MCF 10A (cell line): ENCODE data around the gene KAZN. TPM values are rescaled to one million over a fixed set of nuclear protein-coding genes. Genes with fewer than 3 reads are reported as not detected.

Experiments
- BruUV-seq: library from RNA; stranded (reverse); fragments of 400-500 nt; replicated peaks from 2 replicates; lab custom pipeline; 2021; lab: Mats Ljungman, UMichigan
- CTCF ChIA-PET: fragments of 300-600 bp; sonication (Branson Sonifier 250); formaldehyde crosslinking; extraction: SDS; loops from one replicate; lab custom pipeline; 2021; ENCODE audit warnings: antibody characterized with exemption, inconsistent platforms; lab: Yijun Ruan, JAX
- POLR2A ChIA-PET: fragments of 300-600, 350-650 bp; sonication (Branson Sonifier 250); formaldehyde crosslinking; extraction: SDS; loops from one replicate; lab custom pipeline; 2020; ENCODE audit warnings: antibody characterized with exemption, inconsistent platforms; lab: Yijun Ruan, JAX
- DNase-seq: peaks from one replicate; pipeline ENCODE4 v3.0.0-alpha.2; 2018; ENCODE audit not compliant: unreplicated experiment
- H3K27ac Mint-ChIP-seq: one replicate; pipeline ENCODE4 v1.8.0; 2022; ENCODE audit warnings: mild to moderate bottlenecking, low read depth, mixed read lengths; ENCODE audit not compliant: unreplicated experiment
- H3K27me3 Mint-ChIP-seq: one replicate; pipeline ENCODE4 v1.8.0; 2022; ENCODE audit warnings: mixed read lengths; ENCODE audit not compliant: insufficient read depth, unreplicated experiment
- H3K36me3 Mint-ChIP-seq: one replicate; pipeline ENCODE4 v1.8.0; 2022; ENCODE audit warnings: mild to moderate bottlenecking, moderate library complexity, mixed read lengths; ENCODE audit not compliant: insufficient read depth, unreplicated experiment
- H3K4me1 Mint-ChIP-seq: one replicate; pipeline ENCODE4 v1.8.0; 2022; ENCODE audit warnings: mixed read lengths; ENCODE audit not compliant: insufficient read depth, unreplicated experiment
- H3K4me3 Mint-ChIP-seq: one replicate; pipeline ENCODE4 v1.8.0; 2022; ENCODE audit warnings: mild to moderate bottlenecking, moderate library complexity, mixed read lengths; ENCODE audit not compliant: unreplicated experiment
- H3K9me3 Mint-ChIP-seq: one replicate; pipeline ENCODE4 v1.8.0; 2022; ENCODE audit warnings: mixed read lengths; ENCODE audit not compliant: unreplicated experiment
- intact Hi-C: fragments of 100-400 bp; cut with micrococcal nuclease; formaldehyde crosslinking; loops from 2 replicates; pipeline ENCODE4 v1.14.1; 2022
- total RNA-seq: library from RNA; stranded (reverse); gene quantifications from 2 replicates; pipeline ENCODE4 v1.2.3, GENCODE V29; 2022
- TF ChIP-seq, protein P1 (sequence below): fragments of 200-600 bp; IDR thresholded peaks from one replicate; pipeline ENCODE4 v1.8.0; 2022; ENCODE audit warnings: antibody characterized with exemption, mild to moderate bottlenecking; ENCODE audit not compliant: unreplicated experiment

The KAZN gene
- total RNA-seq, 1 experiment from 2014 or later, result 3.3 TPM

DNA sequence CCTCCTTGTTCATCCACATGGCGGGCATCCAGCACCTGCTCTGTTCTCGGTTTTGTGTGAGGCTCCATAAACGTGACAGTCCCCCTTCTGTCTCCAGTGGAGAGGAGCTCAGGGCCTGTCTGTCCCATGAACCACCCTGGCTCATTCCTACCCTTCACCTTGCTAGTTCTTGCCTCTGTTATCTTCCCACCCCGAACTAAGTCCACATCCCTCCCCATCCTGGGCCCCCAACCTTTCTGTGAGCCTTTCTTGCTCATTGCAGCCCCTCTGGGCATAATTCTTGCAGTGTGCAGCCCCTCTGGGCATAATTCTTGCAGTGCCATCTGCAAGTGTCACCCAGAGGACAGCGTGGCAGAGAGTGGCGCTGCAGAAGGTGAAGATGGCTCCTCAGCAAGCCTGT, 338.3 kb downstream of the KAZN start:
- CTCF ChIA-PET, result no interaction called here
- H3K27ac Mint-ChIP-seq, result peak overlapping the region; percentile 50
- no peaks in the 10 kb centered on the region for H3K27me3 Mint-ChIP-seq
- intact Hi-C loops, result no loop called here
- no peak for DNase-seq
- no peaks in the 10 kb centered on the region for H3K36me3 Mint-ChIP-seq
- POLR2A ChIA-PET, result interaction anchor here (0.7 kb wide), 1 partner anchor 47 kb away, joined by 3 read pairs; no protein-coding TSS in a partner anchor
- no peaks in the 10 kb centered on the region for H3K4me1 Mint-ChIP-seq
- TF ChIP-seq, protein P1, sequence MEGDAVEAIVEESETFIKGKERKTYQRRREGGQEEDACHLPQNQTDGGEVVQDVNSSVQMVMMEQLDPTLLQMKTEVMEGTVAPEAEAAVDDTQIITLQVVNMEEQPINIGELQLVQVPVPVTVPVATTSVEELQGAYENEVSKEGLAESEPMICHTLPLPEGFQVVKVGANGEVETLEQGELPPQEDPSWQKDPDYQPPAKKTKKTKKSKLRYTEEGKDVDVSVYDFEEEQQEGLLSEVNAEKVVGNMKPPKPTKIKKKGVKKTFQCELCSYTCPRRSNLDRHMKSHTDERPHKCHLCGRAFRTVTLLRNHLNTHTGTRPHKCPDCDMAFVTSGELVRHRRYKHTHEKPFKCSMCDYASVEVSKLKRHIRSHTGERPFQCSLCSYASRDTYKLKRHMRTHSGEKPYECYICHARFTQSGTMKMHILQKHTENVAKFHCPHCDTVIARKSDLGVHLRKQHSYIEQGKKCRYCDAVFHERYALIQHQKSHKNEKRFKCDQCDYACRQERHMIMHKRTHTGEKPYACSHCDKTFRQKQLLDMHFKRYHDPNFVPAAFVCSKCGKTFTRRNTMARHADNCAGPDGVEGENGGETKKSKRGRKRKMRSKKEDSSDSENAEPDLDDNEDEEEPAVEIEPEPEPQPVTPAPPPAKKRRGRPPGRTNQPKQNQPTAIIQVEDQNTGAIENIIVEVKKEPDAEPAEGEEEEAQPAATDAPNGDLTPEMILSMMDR, result no peak
- no peaks in the 10 kb centered on the region for H3K9me3 Mint-ChIP-seq
- no peak overlapping the region for H3K4me3 Mint-ChIP-seq
- BruUV-seq, result no TSS peak

DNA sequence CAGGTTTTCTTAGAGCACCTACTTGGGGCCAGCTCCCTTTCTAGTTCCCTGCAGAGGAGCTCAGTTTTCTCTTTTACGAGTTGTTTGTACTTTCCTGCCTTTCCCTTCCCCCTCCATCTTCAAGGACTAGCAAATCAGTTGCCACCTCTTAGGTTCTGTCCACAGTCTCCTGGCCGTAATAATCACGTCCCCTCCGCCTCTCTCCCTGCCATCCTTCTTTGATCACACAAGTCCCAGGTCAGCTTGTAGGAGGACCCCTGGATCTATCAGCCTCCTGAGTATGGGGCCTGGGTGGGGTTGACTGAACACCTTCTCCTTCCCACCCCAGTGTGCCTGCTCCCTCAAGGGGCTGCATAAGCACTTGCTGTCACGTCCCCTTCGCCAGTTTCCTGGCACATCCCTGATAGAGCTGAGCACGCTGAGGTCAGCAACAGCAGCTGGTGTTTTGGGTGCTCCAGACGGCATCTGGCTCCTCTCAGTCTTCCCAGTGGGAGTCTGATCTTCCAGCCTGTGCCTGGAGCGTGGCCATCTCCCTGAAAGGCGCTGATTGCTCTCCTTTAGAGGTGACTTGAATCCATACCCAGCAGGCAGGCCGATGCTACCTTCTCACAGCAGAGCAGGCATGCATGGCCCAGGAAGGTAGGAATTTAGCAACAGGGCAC, 338.9 kb downstream of the KAZN start:
- POLR2A ChIA-PET, result interaction anchor here (0.7 kb wide), 1 partner anchor 48 kb away, joined by 3 read pairs; no protein-coding TSS in a partner anchor

DNA sequence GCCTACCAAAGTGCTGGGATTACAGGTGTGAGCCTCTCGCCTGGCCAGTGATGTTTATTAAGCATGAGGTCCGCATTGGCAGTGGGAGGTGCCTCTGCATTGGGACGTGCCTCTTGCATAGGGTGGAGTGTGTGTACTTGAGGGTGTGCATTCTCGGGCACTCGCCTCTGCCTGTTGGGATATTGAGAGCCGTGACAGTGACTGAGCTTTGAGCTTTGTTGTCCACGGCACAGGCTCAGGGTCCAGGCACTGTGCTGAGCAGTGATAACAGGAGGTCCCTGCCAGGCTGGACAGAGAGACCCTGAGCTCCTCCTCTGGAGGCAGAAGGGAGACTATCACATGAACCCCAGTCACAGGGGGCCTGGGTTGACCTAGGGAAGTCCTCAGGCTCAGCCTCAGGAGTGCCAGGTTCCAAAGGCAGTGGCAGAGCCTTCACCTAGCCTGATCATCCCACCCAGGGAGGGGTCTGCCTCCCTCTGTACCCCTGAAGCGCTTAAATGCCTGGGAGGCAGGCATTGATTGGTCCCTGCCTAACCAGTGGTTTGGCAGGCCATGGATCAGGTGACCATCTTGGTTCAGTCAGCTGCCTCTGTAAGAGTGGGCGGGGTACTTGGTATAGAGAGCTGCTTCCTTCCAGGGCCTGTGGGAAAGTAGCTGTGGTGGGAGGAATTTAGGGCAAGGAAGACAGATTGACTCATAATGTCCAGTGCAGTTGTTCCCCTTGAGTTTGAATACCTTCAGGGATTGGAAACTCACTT, 341.2 kb downstream of the KAZN start:
- Mint-ChIP-seq H3K36me3 (no peaks in the 10 kb centered on the region), H3K27ac (no peak overlapping the region), H3K4me1 (no peaks in the 10 kb centered on the region), H3K9me3 (no peaks in the 10 kb centered on the region), H3K4me3 (no peak overlapping the region), H3K27me3 (no peaks in the 10 kb centered on the region)
- TF ChIP-seq, protein P1, result no peak
- DNase-seq, result peak; percentile 24
- no TSS peak for BruUV-seq
- intact Hi-C loops, result no loop called here
- ChIA-PET CTCF (interaction anchor here (1.3 kb wide), 1 partner anchor 24 kb away, joined by 3 read pairs; no protein-coding TSS in a partner anchor), POLR2A (interaction anchor here (1.1 to 1.3 kb wide), 2 partner anchors 13 to 15 kb away, joined by 3 to 4 read pairs; no protein-coding TSS in a partner anchor)

More for the DNA sequence above, 338.9 kb downstream of the KAZN start:
- intact Hi-C loops, result no loop called here
- H3K4me1 Mint-ChIP-seq, result no peaks in the 10 kb centered on the region
- no peaks in the 10 kb centered on the region for H3K36me3 Mint-ChIP-seq
- no peak for DNase-seq
- H3K4me3 Mint-ChIP-seq, result no peak overlapping the region
- CTCF ChIA-PET, result no interaction called here
- H3K27ac Mint-ChIP-seq, result peak overlapping the region; percentile 50
- TF ChIP-seq, protein P1, result no peak
- H3K9me3 Mint-ChIP-seq, result no peaks in the 10 kb centered on the region
- BruUV-seq, result no TSS peak
- H3K27me3 Mint-ChIP-seq, result no peaks in the 10 kb centered on the region

DNA sequence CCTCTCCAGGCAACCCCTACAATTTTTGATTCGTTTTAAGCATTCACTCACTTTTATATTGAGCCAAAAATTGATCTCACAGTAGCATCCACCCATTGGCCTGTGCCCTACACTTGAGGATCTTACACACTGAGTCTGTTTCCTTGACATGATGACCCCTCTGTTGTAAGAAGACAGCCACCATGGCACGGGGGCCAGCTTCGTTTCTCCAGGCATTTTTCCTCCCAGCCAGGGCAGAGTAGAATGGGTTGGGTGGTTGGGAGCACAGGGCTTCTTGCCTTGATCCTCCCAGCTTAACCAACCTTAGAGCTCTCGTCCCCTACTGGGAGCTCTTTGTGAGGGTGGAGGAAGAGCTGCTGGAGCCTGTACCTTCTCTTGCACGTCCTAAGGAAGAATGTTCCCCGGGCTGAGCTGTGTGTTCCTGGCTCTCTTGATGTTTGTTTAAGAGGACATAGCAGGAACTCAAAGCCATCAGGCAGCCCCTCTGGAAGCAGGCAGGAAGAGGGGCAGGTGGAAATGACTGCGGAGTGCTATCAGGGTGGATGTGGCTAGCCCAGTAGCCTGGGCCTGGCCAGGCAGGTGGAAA, 341.9 kb downstream of the KAZN start:
- no peaks in the 10 kb centered on the region for H3K4me1 Mint-ChIP-seq
- no TSS peak for BruUV-seq

More for the DNA sequence above, 341.9 kb downstream of the KAZN start:
- ChIA-PET POLR2A (interaction anchor here (1.3 kb wide), 1 partner anchor 12 kb away, joined by 3 read pairs; no protein-coding TSS in a partner anchor), CTCF (interaction anchor here (0.7 to 1.3 kb wide), 2 partner anchors 24 to 25 kb away, joined by 3 to 4 read pairs; no protein-coding TSS in a partner anchor)
- no peak for DNase-seq
- intact Hi-C loops, result no loop called here
- Mint-ChIP-seq H3K27me3 (no peaks in the 10 kb centered on the region), H3K4me3 (no peak overlapping the region), H3K27ac (no peak overlapping the region), H3K36me3 (no peaks in the 10 kb centered on the region), H3K9me3 (no peaks in the 10 kb centered on the region)
- TF ChIP-seq, protein P1, result no peak
